GM21515 (cell line): ENCODE data around the gene DBNDD2.

Experiments used
- ATAC-seq: cut with Tn5 transposase; IDR thresholded peaks from one replicate; pipeline ENCODE4 v1.9.1; 2021; ENCODE audit not compliant: unreplicated experiment

Gene DBNDD2

GRCh38 chr20:45448270-45448669 is 40.2 kb downstream of the DBNDD2 start:
- no peak for ATAC-seq

- no peak for ATAC-seq
Measured at GRCh38 chr20:45449528-45449927, 41.4 kb downstream of the DBNDD2 start.

- no peak for ATAC-seq
Measured at GRCh38 chr20:45450097-45450818, 42.2 kb downstream of the DBNDD2 start.

- no peak for ATAC-seq
Measured at GRCh38 chr20:45452238-45452637, 44.1 kb downstream of the DBNDD2 start.

GRCh38 chr20:45452772-45453691 is 44.9 kb downstream of the DBNDD2 start:
- no peak for ATAC-seq

GRCh38 chr20:45456632-45457031 is 48.5 kb downstream of the DBNDD2 start:
- ATAC-seq: no peak

GRCh38 chr20:45459606-45460005 is 51.5 kb downstream of the DBNDD2 start:
- no peak for ATAC-seq
